Transverse colon (tissue), 4 donors: Measurements from ENCODE around the gene RBM17. TPM values are rescaled to one million over a fixed set of nuclear protein-coding genes. Genes with fewer than 3 reads are reported as not detected.
A peak's percentile ranks its signal among the peaks of the same experiment; 100 is the strongest.
"Not testable (repeated sequence)": the region's sequence is repeated elsewhere in the genome, so short reads cannot be mapped to it uniquely, and the experiment has no call there.

Experiments
- DNase-seq: peaks from one replicate; pipeline ENCODE4 v3.0.0-alpha.2; 2019
- H3K27ac ChIP-seq, 4 donors: fragments of 200-600 bp; sonication (generic); 2 replicates each; pipeline ENCODE4 v1.5.1; 2016 to 2018; ENCODE audit warnings: inconsistent platforms in 4 of 4
- H3K27me3 ChIP-seq: fragments of 200-600 bp; sonication (generic); 2 replicates; pipeline ENCODE4 v1.5.1; 2017; ENCODE audit warnings: inconsistent platforms
- H3K36me3 ChIP-seq, 4 donors: fragments of 200-600 bp; sonication (generic); 2 replicates each; pipeline ENCODE4 v1.5.1; 2017 to 2019; ENCODE audit warnings: inconsistent platforms in 4 of 4
- H3K4me1 ChIP-seq, 4 donors: fragments of 200-600 bp; sonication (generic); 2 replicates each; pipeline ENCODE4 v1.5.1; 2017 to 2020; ENCODE audit warnings: inconsistent platforms in 4 of 4
- H3K4me3 ChIP-seq, 4 donors: fragments of 200-600 bp; sonication (generic); 1 replicate in 1 of 4; 2 replicates in 3 of 4; pipeline versions ENCODE4 v1.5.1 to v1.6.1; 2017 to 2019; ENCODE audit warnings: inconsistent platforms in 4 of 4
- H3K9me3 ChIP-seq, 2 donors: fragments of 200-600 bp; sonication (generic); 2 replicates each; pipeline ENCODE4 v1.5.1; 2017 to 2019; ENCODE audit warnings: inconsistent platforms in 2 of 2
- CTCF ChIP-seq, 5 experiments: fragments of 200-600 bp in 3 of 5; fragments of 450-650 bp in 2 of 5; sonication (generic) in 3 of 5; IDR thresholded peaks; 1 replicate in 2 of 5; 2 replicates in 3 of 5; pipeline ENCODE4 v1.5.1; 2016 to 2017; ENCODE audit warnings: antibody characterized with exemption in 5 of 5, inconsistent platforms in 3 of 5, mild to moderate bottlenecking in 2 of 5, moderate library complexity in 1 of 5
- EP300 ChIP-seq: sonication (generic); formaldehyde crosslinking; IDR thresholded peaks from one replicate; pipeline ENCODE4 v1.6.1; 2017; ENCODE audit warnings: antibody characterized with exemption, low read depth
- POLR2A ChIP-seq: fragments of 450-650 bp; IDR thresholded peaks from one replicate; pipeline ENCODE4 v1.6.1; 2016; ENCODE audit warnings: antibody characterized with exemption, mild to moderate bottlenecking, moderate library complexity
- POLR2AphosphoS5 ChIP-seq, 3 donors: sonication (generic); formaldehyde crosslinking; IDR thresholded peaks; one replicate each; pipeline ENCODE4 v1.6.1; 2016; ENCODE audit warnings: antibody characterized with exemption in 3 of 3
- WGBS, 2 donors: methylation state at CpG; one replicate each; pipeline ENCODE4 v1.1.5; 2018; ENCODE audit warnings: low coverage in 1 of 2; 5-methylcytosine and 5-hydroxymethylcytosine counted together
- in situ Hi-C, 4 donors: fragments of 200-750 bp; cut with MboI; loops; one replicate each; pipeline versions ENCODE4 v1.15.0 to v1.15.1; 2017; ENCODE audit warnings: low sequenced_read_pairs in 3 of 4, low pct_ligation_motif_present in 1 of 4, low pct_unique_long_range_greater_than_20kb in 1 of 4
- intact Hi-C: fragments of 100-400 bp; cut with DNase I; formaldehyde crosslinking; loops from one replicate; pipeline ENCODE4 v1.15.1; 2023; ENCODE audit warnings: low total_unique reads
- total RNA-seq, 4 donors: library from RNA; depleted of rRNA; stranded (reverse); fragments of >200 nt; gene quantifications; one replicate each; pipeline ENCODE4 v1.1.0, GENCODE V29; 2016

Gene RBM17
- total RNA-seq, 4 donors from 2014 or later, result 45.0 to 80.7 (median 64.7) TPM

GRCh38 chr10:6059506-6059905, 29.3 kb upstream of the RBM17 start:
- no peak for TF ChIP-seq CTCF (IDR thresholded peaks at IDR 0.05)
- no peak for TF ChIP-seq EP300
- TF ChIP-seq POLR2AphosphoS5 (IDR thresholded peaks at IDR 0.05), result no peak
- no peak for TF ChIP-seq POLR2A
- 92% methylated on average over 2 of the region's 2 CpGs; no CpG with 5 or more reads in 1 of the 2 donors for WGBS, 2 donors
- Histone ChIP-seq H3K9me3 (no peaks in the 10 kb centered on the region), H3K4me3 (no peak overlapping the region), H3K4me1 (peaks cover 0 to 4% (median 0%) of the 10 kb centered on the region in 4 donors), H3K27ac (no peak overlapping the region), H3K27me3 (no peaks in the 10 kb centered on the region), H3K36me3 (no peaks in the 10 kb centered on the region)
- intact Hi-C loops, result no loop called here
- in situ Hi-C loops, result no loop called here
- no peak for DNase-seq

DNA sequence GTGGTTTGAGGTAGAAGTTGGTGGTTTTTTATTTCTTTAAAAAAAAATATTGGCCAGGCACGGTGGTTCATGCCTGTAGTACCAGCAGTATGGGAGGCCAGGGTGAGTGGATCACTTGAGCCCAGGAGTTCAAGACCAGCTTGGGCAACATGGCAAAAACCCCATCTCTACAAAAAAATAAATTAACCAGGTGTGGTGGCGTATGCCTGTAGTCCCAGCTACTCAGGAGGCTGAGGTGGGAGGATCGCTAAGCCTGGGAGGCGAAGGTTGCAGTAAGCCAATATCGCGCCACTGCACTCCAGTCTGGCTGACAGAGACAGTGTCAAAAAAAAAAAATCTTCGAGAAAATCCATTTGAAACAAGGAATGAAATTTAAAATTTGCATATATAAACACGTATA, 27.8 kb upstream of the RBM17 start:
- intact Hi-C loops (no loop called here), in situ Hi-C loops (no loop called here)
- no peaks in the 10 kb centered on the region for H3K27me3 ChIP-seq
- peak overlapping the region in 1 of 4 donors; percentile 40 for H3K4me3 ChIP-seq
- no peak overlapping the region for H3K27ac ChIP-seq
- H3K9me3 ChIP-seq, result no peaks in the 10 kb centered on the region
- WGBS, 2 donors, result 79 to 93% methylated on average over 6 to 8 of the region's 8 CpGs
- H3K4me1 ChIP-seq, result peaks cover 0 to 7% (median 0%) of the 10 kb centered on the region in 4 donors
- TF ChIP-seq EP300, result no peak
- no peak for DNase-seq
- no peaks in the 10 kb centered on the region for H3K36me3 ChIP-seq

DNA sequence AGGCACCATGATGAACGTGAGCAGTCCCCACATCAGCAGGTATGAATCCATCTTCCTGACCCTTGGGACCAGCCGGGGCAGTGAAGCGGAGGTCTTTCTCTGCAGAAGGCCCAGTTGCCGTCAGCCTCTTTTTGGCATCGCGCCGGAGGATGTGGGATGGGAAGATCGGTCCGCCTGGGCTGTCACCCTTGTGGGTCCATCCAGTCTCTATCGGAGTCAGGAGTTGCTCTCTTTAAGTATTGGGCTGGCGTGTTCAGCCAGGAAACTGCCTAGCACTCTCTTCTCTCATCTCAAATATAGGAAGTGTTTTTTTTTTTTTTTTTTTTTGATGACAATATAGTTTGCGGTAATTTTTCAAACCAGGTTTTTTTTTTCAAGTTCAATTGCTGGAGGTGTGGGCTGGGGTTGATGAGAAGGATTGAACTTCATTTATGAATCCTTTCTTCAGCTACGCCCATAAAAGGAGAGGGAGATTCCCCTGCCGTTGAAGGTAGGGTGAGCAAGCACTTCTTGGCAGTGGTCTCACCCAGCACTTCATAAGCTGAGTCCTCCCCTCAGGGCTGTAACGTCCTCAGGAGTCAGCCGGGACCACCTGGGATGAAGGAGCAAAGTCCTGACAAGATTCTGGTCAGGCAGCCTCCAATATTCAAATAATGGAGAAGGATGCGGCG, 26.6 kb upstream of the RBM17 start, which contains the start of gene IL2RA:
IL2RA (minus strand) TSS at position 267 of the 671 bp plus-strand sequence; CDS start at position 51, 216 bp downstream.
- H3K27ac ChIP-seq, result peak within 1 kb of the TSS in 2 of 4 donors; percentile 18 to 22
- DNase-seq, result peak; percentile 25
- no peaks in the 10 kb centered on the region for H3K36me3 ChIP-seq
- peaks cover 0 to 7% (median 0%) of the 10 kb centered on the region in 4 donors for H3K4me1 ChIP-seq
- 78 to 93% methylated on average over 3 to 18 of the region's 18 CpGs for WGBS, 2 donors
- H3K27me3 ChIP-seq, result no peaks in the 10 kb centered on the region
- no peaks in the 10 kb centered on the region for H3K9me3 ChIP-seq
- in situ Hi-C loops (no loop called here), intact Hi-C loops (no loop called here)
- peak within 1 kb of the TSS in 1 of 4 donors; percentile 40 for H3K4me3 ChIP-seq
- peak in 1 of 3 donors; percentile 41 for TF ChIP-seq POLR2AphosphoS5 (IDR thresholded peaks at IDR 0.05)
- TF ChIP-seq EP300, result no peak
- TF ChIP-seq CTCF (IDR thresholded peaks at IDR 0.05), result no peak
- peak; percentile 56 for TF ChIP-seq POLR2A

GRCh38 chr10:6064119-6064518, 24.7 kb upstream of the RBM17 start:
- H3K27ac ChIP-seq, result no peak overlapping the region
- no peaks in the 10 kb centered on the region for H3K27me3 ChIP-seq
- no peaks in the 10 kb centered on the region for H3K9me3 ChIP-seq
- intact Hi-C loops, result no loop called here
- in situ Hi-C loops, result no loop called here
- H3K36me3 ChIP-seq, result no peaks in the 10 kb centered on the region
- TF ChIP-seq EP300 (no peak), POLR2AphosphoS5 (IDR thresholded peaks at IDR 0.05) (no peak), POLR2A (no peak)
- WGBS, 2 donors, result 85 to 92% methylated on average over 6 to 7 of the region's 7 CpGs
- H3K4me3 ChIP-seq, result no peak overlapping the region
- peaks cover 0 to 7% (median 0%) of the 10 kb centered on the region in 4 donors for H3K4me1 ChIP-seq
- no peak for DNase-seq

DNA sequence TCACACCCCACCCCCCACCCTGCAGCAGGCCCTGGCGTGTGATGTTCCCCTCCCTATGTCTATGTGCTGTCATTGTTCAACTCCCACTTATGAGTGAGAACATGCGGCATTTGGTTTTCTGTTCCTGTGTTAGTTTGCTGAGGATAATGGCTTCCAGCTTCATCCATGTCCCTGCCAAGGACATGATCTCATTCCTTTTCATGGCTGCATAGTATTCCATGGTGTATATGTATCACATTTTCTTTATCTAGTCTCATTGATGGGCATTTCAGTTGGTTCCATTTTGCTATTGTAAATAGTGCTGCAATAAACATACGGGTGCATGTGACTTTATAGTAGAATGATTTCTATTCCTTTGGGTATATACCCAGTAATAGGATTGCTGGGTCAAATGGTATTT, 24.1 kb upstream of the RBM17 start:
- H3K4me3 ChIP-seq, H3K27me3 ChIP-seq, H3K4me1 ChIP-seq, DNase-seq, intact Hi-C loops, H3K9me3 ChIP-seq, in situ Hi-C loops, H3K36me3 ChIP-seq: not testable (repeated sequence)
- peak overlapping the region in 1 of 4 donors; percentile 38 for H3K27ac ChIP-seq
- 81 to 98% methylated on average over 3 of the region's 3 CpGs for WGBS, 2 donors
